ENCODE data around the gene PCMT1. TPM values are rescaled to one million over a fixed set of nuclear protein-coding genes. Genes with fewer than 3 reads are reported as not detected.

Gene PCMT1
- total and polyA plus RNA-seq, 2 of the 13 experiments (the other 11 are each of a cell fraction or from before 2014, with no cell fraction given) = 112 to 169 TPM

DNA sequence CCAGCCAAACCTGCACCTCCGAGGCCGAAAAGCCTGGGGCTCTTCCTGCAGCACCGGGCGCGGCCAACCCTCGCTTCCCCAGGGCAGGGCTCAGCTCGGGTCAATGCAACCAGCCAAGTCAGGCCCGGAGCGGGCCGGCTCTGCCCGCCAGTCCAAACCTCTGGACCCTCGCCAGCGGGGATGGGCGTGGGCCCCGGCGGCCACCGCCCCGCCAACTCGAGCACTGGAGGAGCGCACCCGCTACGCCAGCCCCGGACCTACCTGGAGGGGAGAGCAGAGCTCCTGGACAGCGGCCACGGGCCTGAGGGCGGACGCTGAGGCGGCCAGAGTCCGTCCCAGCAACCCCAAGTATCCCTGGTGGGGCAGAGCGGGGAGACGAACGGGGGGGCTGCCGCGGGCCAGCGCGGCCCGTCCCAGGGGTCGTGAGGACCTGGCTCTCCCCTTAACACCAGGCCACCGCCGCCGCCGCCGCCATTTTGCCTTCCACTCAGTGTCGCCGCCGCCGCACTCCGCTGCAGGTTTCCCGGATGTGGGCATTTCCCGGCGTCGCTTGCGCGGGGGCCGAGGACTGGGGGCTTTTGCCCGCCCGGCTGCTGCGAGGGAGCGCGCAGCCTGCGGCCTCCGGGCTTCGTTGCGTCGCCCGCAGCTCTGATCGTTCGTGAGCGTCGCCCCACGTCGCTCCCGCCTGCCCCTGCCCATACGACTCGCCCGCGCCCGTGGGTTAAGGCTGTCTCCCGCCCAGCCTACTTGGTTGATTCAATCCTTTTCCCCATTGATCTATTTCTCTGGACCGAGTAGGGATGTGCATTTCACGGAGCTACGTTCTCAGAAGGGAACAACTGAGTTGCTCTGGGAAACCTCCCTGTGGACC lies 31.7 kb upstream of the PCMT1 start, which contains the start of gene LATS1 (continued):
- TF ChIP-seq ZNF318 (CRISPR knock-in tag; IDR thresholded peaks at IDR 0.05) (no peak), SIX1 (CRISPR knock-in tag; IDR thresholded peaks at IDR 0.05; ENCODE audit: borderline replicate concordance) (no peak), ZNF383 (CRISPR knock-in tag; IDR thresholded peaks at IDR 0.05; ENCODE audit: borderline replicate concordance) (peak; percentile 96), TEAD2 (CRISPR knock-in tag; IDR thresholded peaks at IDR 0.05) (peak; percentile 67; the same call in 1 of the 2 replicates), CENPT (CRISPR knock-in tag; IDR thresholded peaks at IDR 0.05; ENCODE audit: low read depth) (no peak), NCOA5 (CRISPR knock-in tag; IDR thresholded peaks at IDR 0.05) (no peak), ZNF3 (CRISPR knock-in tag; IDR thresholded peaks at IDR 0.05) (peak; percentile 61; the same call in 1 of the 2 replicates), USF2 (IDR thresholded peaks at IDR 0.05; ENCODE audit: low read depth, low read length) (no peak), USF2 (CRISPR knock-in tag; IDR thresholded peaks at IDR 0.05; ENCODE audit: borderline replicate concordance) (peak; percentile 39; the same call in 1 of the 2 replicates), NCOA1 (CRISPR knock-in tag; IDR thresholded peaks at IDR 0.05) (no peak), ZSCAN30 (CRISPR knock-in tag; IDR thresholded peaks at IDR 0.05) (peak; percentile 89), SP140L (CRISPR knock-in tag; IDR thresholded peaks at IDR 0.05; ENCODE audit: borderline replicate concordance) (peak; percentile 60; the same call in 1 of the 2 replicates), ZFAT (CRISPR knock-in tag; conservative IDR thresholded peaks at IDR 0.05) (peak; percentile 48; the same call in 1 of the 2 replicates), XBP1 (CRISPR knock-in tag; IDR thresholded peaks at IDR 0.05) (no peak)
- TF ChIP-seq, protein P1, sequence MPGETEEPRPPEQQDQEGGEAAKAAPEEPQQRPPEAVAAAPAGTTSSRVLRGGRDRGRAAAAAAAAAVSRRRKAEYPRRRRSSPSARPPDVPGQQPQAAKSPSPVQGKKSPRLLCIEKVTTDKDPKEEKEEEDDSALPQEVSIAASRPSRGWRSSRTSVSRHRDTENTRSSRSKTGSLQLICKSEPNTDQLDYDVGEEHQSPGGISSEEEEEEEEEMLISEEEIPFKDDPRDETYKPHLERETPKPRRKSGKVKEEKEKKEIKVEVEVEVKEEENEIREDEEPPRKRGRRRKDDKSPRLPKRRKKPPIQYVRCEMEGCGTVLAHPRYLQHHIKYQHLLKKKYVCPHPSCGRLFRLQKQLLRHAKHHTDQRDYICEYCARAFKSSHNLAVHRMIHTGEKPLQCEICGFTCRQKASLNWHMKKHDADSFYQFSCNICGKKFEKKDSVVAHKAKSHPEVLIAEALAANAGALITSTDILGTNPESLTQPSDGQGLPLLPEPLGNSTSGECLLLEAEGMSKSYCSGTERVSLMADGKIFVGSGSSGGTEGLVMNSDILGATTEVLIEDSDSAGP (CRISPR knock-in tag; IDR thresholded peaks at IDR 0.05; ENCODE audit: borderline replicate concordance) = peak; percentile 97
